T-helper 1 cell treated with Interleukin-12 subunit alpha and Interleukin-12 subunit beta and Interleukin-4 antibody, amounts not matched to agents 30 ng/mL and 1 ng/mL, for 36 hours (primary cell): ENCODE data around the gene CDK2AP2. TPM values are rescaled to one million over a fixed set of nuclear protein-coding genes. Genes with fewer than 3 reads are reported as not detected.
"Not testable (repeated sequence)": the region's sequence is repeated elsewhere in the genome, so short reads cannot be mapped to it uniquely, and the experiment has no call there.

Source experiments
- intact Hi-C: fragments of 100-400 bp; cut with micrococcal nuclease; formaldehyde crosslinking; loops from one replicate; pipeline ENCODE4 v1.15.1; 2024
- total RNA-seq: library from RNA; stranded (reverse); gene quantifications from 2 replicates; pipeline ENCODE4 v1.2.3, GENCODE V29; 2022

Gene CDK2AP2
- total RNA-seq = 189 and 191 TPM in 2 replicates

- intact Hi-C loops = loop anchor here (1.0 to 5.0 kb wide), 12 partner anchors 25 to 524 kb away; partner anchors contain the start of genes AIP, KDM2A, NDUFS8 and NDUFV1
Measured at GRCh38 chr11:67507864-67508485, at the start of gene CDK2AP2. TSS of gene CDK2AP2 (minus strand) at chr11:67508162. CDS start at chr11:67508082, 80 bp downstream.

GRCh38 chr11:67556244-67556643, 48.3 kb upstream of the CDK2AP2 start:
- intact Hi-C loops = no loop called here

GRCh38 chr11:67551697-67552096, 43.7 kb upstream of the CDK2AP2 start:
- intact Hi-C loops = not testable (repeated sequence)

GRCh38 chr11:67551127-67551526, 43.2 kb upstream of the CDK2AP2 start:
- intact Hi-C loops = no loop called here

GRCh38 chr11:67548555-67549110, 40.7 kb upstream of the CDK2AP2 start:
- intact Hi-C loops = no loop called here

- intact Hi-C loops = not testable (repeated sequence)
Measured at GRCh38 chr11:67548112-67548511, 40.1 kb upstream of the CDK2AP2 start.

GRCh38 chr11:67545280-67545679, 37.3 kb upstream of the CDK2AP2 start:
- intact Hi-C loops = no loop called here

- intact Hi-C loops = no loop called here
Measured at GRCh38 chr11:67544616-67545242, 36.8 kb upstream of the CDK2AP2 start.

GRCh38 chr11:67543585-67543984, 35.6 kb upstream of the CDK2AP2 start:
- intact Hi-C loops = no loop called here

- intact Hi-C loops = no loop called here
Measured at GRCh38 chr11:67542971-67543370, 35.0 kb upstream of the CDK2AP2 start.

GRCh38 chr11:67542169-67542568, 34.2 kb upstream of the CDK2AP2 start:
- intact Hi-C loops = no loop called here

- intact Hi-C loops = no loop called here
Measured at GRCh38 chr11:67541198-67541597, 33.2 kb upstream of the CDK2AP2 start.

GRCh38 chr11:67539550-67539949, 31.6 kb upstream of the CDK2AP2 start:
- intact Hi-C loops = no loop called here

GRCh38 chr11:67538823-67539505, 31.0 kb upstream of the CDK2AP2 start:
- intact Hi-C loops = no loop called here

GRCh38 chr11:67538306-67538705, 30.3 kb upstream of the CDK2AP2 start:
- intact Hi-C loops = no loop called here

GRCh38 chr11:67535561-67535960, 27.6 kb upstream of the CDK2AP2 start:
- intact Hi-C loops = no loop called here

- intact Hi-C loops = no loop called here
Measured at GRCh38 chr11:67534070-67534679, 26.2 kb upstream of the CDK2AP2 start.

GRCh38 chr11:67532889-67533288, 24.9 kb upstream of the CDK2AP2 start:
- intact Hi-C loops = no loop called here

- intact Hi-C loops = no loop called here
Measured at GRCh38 chr11:67530282-67530592, 22.3 kb upstream of the CDK2AP2 start.

GRCh38 chr11:67528376-67528775, 20.4 kb upstream of the CDK2AP2 start:
- intact Hi-C loops = no loop called here

GRCh38 chr11:67525275-67525976, 17.5 kb upstream of the CDK2AP2 start:
- intact Hi-C loops = no loop called here
